ENCODE results near the gene SPNS1.
A peak's percentile ranks its signal among the peaks of the same experiment; 100 is the strongest.
"Not testable (repeated sequence)": the region's sequence is repeated elsewhere in the genome, so short reads cannot be mapped to it uniquely, and the experiment has no call there.

Gene SPNS1, protein sequence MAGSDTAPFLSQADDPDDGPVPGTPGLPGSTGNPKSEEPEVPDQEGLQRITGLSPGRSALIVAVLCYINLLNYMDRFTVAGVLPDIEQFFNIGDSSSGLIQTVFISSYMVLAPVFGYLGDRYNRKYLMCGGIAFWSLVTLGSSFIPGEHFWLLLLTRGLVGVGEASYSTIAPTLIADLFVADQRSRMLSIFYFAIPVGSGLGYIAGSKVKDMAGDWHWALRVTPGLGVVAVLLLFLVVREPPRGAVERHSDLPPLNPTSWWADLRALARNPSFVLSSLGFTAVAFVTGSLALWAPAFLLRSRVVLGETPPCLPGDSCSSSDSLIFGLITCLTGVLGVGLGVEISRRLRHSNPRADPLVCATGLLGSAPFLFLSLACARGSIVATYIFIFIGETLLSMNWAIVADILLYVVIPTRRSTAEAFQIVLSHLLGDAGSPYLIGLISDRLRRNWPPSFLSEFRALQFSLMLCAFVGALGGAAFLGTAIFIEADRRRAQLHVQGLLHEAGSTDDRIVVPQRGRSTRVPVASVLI
- 0.54 to 3.4 (median 1.7) reads per million in 4 donors for total RNA-seq

DNA sequence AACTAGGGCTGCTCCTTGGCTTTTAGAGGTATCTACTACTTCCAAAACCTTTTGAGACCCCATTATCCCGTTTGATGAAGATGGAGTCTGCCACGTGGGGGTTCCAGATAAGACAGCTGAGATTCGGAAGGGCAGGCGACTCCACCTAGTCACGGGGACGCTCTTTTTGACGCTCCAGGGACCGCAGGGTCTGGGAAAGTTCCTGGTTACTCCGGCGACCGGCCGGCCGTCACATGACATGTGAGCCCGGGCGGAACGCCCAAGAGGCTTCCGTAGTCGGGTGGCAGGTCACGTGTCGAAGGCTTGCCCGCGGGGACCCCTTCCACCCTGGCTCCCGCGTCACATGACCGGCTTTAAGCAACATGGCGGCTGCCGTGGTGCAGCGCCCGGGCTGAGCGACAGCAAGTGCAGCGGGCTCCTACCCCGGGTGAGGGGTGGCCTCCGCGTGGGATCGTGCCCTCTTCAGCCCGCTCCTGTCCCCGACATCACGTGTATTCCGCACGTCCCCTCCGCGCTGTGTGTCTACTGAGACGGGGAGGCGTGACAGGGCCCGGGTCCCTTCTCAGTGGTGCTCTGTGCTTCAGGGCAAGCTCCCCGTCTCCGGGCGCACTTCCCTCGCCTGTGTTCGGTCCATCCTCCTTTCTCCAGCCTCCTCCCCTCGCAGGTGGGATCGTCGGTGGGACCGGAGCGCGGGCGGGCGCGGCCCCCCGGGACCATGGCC lies at the start of gene SPNS1:
TSS of gene SPNS1 (plus strand) at position 342 of the 721 bp plus-strand sequence. CDS start at position 716, 374 bp downstream.
- peak; percentile 79 to 93 (median 85) for DNase-seq

DNA sequence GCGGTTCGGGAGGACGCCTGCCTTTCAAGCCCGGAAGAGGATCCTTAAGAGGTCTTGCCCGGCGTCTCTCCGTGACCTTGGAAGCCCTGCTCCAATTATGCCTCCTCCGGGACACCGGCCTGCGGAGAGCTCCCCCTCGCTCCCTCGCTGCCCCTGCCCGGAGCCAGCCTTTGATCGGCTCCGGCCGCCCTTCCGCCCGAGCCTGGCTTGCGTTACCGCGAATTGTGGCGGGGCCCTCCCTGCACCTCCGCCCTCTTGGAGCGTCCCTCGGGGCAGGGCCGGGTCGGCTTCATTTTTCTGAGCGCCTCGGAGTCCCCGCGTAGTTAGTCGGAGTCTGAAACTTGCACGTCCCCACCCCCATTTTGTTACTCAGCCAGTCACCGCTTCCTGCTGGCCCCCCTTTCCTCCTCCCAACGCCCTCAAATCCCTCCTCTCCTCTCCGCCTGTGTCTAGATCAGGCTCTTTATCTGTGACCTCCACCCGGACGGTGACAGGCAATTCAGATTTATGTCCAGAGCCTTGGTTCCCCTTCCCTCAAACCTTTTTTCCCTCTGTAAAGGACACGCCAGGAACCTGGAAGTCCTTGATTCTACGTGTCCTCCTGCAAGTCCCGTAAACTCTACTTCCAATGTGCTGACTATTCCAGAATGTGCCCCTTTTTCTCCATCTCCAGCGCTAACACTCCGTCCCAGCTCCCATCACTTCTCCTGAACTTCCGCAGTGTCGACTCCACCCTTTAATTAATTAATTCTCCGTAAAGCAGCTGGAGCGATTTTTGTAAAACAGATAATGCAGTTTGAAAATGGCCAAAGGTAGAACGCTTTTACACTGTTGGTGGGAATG lies 49.0 kb upstream of the SPNS1 start:
- peak; percentile 54 to 80 (median 71) for DNase-seq

DNA sequence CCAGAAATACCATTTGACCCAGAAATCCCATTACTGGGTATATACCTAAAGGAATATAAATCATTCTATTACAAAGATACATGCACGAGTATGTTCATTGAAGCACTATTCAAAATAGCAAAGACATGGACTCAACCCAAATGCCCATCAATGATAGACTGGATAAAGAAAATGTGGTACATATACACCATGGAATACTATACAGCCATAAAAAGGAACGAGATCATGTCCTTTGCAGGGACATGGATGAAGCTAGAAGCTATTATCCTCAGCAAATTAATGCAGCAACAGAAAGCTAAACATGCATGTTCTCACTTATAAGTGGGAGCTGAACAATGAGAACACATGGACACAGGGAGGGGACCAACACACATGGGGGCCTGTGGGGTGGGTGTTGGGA lies 48.3 kb upstream of the SPNS1 start:
- DNase-seq, result not testable (repeated sequence)

DNA sequence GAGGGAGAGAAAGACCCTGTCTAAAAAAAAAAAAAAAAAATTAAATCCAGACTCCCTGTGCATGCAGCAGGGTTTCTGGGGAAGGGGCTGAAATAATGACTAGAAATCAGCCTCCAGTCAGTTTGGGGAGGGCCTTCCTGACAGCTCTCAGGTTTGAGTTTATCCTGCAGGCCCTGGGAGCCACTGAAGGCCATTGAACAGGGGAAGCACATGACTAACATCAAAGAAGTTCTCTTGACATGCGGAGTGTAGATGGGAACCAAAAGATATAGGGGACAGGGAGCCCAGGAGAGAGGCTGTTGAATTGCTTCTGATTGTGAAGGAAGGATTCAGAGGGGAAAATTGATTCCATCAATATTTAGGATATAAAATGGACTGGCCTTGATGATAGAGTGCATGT lies 46.8 kb upstream of the SPNS1 start:
- no peak for DNase-seq

DNA sequence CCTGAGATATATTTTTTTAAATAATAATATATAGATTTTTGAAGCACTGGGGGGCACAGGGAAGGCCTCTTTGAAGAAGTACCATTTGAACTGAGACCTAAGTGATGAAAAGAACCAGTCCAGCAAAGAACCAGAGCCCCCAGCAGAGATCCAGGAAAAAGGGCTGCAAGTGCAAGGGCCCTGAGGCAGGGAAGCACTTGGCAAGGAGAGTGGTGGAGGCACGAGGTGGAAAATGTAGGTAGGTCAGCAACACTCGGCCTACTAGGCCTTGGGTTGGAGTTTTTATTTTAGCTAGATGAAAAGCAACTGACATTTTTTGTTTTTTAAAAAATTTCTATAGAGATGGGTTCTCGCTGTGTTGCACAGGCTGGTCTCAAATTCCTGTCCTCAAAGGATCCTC lies 44.4 kb upstream of the SPNS1 start:
- no peak for DNase-seq

DNA sequence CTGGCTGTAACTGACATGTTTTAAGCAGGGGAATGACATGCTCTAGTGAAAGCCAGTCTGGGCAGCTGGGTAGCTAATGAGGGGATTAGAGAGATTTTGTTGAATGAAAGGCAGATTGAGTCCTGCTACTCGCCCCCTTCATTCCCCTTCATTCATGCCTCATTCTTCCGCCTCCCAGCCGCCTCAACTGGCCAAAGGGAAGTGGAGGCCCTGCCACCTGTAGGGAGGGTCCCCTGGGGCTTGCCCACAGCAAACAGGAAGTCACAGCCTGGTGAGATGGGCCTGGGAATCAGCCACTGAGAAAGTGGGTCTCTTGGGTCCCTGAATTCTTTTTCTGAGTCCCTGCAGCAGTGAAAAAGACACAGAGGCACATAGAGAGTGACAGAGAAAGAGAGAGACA lies 43.9 kb upstream of the SPNS1 start:
- no peak for DNase-seq

DNA sequence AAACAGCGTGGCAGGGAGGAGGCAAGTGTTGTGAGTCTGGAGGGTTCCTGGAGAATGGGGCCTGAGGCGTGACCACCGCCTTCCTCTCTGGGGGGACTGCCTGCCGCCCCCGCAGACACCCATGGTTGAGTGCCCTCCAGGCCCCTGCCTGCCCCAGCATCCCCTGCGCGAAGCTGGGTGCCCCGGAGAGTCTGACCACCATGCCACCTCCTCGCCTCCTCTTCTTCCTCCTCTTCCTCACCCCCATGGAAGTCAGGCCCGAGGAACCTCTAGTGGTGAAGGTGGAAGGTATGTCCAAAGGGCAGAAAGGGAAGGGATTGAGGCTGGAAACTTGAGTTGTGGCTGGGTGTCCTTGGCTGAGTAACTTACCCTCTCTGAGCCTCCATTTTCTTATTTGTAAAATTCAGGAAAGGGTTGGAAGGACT lies 42.8 kb upstream of the SPNS1 start, which contains the start of gene CD19:
TSS of gene CD19 (plus strand) at position 171 of the 425 bp plus-strand sequence. CDS start at position 201, 30 bp downstream.
- DNase-seq, result no peak

DNA sequence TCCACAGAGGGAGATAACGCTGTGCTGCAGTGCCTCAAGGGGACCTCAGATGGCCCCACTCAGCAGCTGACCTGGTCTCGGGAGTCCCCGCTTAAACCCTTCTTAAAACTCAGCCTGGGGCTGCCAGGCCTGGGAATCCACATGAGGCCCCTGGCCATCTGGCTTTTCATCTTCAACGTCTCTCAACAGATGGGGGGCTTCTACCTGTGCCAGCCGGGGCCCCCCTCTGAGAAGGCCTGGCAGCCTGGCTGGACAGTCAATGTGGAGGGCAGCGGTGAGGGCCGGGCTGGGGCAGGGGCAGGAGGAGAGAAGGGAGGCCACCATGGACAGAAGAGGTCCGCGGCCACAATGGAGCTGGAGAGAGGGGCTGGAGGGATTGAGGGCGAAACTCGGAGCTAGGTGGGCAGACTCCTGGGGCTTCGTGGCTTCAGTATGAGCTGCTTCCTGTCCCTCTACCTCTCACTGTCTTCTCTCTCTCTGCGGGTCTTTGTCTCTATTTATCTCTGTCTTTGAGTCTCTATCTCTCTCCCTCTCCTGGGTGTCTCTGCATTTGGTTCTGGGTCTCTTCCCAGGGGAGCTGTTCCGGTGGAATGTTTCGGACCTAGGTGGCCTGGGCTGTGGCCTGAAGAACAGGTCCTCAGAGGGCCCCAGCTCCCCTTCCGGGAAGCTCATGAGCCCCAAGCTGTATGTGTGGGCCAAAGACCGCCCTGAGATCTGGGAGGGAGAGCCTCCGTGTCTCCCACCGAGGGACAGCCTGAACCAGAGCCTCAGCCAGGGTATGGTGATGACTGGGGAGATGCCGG lies 42.0 kb upstream of the SPNS1 start:
- DNase-seq, result no peak

DNA sequence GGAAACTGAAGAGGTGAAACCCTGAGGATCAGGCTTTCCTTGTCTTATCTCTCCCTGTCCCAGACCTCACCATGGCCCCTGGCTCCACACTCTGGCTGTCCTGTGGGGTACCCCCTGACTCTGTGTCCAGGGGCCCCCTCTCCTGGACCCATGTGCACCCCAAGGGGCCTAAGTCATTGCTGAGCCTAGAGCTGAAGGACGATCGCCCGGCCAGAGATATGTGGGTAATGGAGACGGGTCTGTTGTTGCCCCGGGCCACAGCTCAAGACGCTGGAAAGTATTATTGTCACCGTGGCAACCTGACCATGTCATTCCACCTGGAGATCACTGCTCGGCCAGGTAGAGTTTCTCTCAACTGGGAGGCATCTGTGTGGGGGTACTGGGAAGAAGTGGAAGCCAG lies 41.4 kb upstream of the SPNS1 start:
- no peak for DNase-seq

DNA sequence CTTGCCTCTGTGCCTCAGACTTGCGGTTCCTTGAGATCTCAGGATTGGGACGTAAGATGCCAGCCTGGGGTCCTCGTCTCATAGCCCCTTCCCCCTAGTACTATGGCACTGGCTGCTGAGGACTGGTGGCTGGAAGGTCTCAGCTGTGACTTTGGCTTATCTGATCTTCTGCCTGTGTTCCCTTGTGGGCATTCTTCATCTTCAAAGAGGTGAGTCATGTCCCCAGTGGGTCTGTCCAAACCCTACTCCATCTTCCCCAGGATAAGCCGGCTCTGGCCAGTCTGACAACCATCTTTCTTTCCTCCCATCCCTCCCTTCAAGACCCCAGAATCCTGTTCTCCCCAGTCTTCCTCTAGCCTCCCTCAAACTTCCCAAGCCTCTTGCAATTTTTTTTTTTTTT lies 39.2 kb upstream of the SPNS1 start:
- DNase-seq, result no peak

DNA sequence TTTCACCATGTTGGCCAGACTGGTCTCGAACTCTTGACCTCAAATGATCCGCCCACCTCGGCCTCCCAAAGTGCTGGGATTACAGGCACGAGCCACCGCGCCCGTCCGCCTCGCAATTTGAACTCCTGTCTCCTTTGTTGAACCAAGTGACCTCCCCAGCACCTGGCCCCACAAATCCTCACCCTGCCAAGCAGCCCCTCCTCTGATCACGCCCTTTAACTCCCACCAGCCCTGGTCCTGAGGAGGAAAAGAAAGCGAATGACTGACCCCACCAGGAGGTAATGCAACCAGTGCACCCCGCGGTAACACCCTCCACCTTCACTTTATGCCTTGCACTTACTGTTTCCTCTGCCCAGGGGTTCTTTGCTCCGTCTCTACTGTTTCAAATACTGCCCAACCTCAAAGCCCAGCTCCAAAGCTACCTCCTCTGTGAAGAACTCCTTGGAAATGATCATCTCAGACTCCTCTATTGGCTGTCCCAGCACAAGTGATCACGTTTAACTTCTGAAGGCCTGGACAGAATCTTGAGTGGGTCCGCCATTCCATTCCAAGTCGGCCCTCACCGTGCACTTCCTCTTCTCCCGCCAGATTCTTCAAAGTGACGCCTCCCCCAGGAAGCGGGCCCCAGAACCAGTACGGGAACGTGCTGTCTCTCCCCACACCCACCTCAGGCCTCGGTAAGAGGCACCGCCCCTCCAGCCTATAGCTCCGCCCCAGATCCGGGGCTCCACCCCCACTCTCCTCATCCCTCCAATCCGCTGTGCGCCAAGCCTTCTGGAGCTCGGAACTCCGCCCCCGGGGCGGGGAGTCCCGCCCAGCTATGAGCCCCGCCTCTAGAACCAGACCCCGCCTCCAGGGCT lies 38.4 kb upstream of the SPNS1 start:
- peak; percentile 61 to 82 (median 77) for DNase-seq

DNA sequence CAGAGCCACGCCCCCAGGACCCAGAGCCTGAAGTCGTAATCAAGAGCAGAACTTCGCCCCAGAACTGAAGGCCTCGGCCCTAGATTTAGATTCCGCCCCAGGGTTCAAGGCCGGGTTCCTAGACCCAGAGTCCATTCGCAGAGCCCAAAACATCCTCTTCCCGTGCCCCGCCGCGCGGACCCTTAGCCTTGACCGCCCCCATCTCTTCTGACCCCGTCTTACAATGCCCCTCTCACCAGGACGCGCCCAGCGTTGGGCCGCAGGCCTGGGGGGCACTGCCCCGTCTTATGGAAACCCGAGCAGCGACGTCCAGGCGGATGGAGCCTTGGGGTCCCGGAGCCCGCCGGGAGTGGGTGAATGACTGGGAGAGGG lies 37.8 kb upstream of the SPNS1 start:
- DNase-seq, result no peak

DNA sequence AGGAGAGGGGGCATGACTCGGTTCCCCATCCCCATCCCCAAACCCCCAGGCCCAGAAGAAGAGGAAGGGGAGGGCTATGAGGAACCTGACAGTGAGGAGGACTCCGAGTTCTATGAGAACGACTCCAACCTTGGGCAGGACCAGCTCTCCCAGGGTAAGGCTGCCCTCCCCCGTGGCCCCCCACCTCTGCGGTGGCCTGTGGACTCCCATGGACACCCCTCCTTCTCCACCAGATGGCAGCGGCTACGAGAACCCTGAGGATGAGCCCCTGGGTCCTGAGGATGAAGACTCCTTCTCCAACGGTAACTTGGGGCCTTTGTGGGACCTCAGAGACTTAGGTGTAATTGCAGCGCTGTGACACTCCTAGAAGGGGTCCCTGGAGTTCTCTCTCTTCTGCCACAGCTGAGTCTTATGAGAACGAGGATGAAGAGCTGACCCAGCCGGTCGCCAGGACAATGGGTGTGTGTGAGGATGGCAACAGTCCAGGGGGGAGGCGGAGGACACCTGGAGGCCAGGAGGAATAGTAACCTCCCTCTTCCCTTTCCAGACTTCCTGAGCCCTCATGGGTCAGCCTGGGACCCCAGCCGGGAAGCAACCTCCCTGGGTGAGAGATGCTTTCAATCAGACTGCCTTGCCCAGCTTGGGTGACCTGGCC lies 37.2 kb upstream of the SPNS1 start:
- DNase-seq, result no peak

DNA sequence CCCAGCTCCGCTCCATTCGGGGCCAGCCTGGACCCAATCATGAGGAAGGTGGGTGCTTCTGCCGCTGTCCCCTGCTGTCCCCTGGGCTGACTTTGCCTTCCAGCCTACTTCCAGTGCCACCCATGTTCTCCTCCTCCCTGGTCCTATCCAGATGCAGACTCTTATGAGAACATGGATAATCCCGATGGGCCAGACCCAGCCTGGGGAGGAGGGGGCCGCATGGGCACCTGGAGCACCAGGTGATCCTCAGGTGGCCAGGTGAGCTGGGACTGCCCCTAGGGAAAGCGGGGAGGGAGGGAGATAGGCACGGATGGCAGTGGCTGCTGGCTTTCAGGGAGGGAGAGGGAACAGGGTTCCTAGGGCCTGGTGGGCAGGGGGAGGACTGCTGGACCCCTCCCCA lies 35.9 kb upstream of the SPNS1 start:
- no peak for DNase-seq

DNA sequence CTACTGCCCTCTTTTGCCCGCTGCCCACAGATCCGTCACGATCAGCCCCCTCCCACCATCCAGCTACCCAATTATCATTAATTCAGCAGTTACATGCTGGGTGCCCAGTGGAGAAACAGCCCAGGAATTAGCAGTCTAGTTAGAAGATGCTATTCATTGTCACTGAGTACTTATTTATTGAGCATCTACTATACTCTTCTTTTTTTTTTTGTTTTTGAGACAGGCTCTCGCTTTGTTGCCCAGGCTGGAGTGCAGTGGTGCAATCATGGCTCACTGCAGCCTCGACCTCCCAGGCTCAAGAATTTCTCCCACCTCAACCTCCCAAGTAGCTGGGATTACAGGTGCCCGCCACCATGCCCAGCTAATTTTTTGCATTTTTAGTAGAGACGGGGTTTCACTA lies 34.8 kb upstream of the SPNS1 start:
- not testable (repeated sequence) for DNase-seq

DNA sequence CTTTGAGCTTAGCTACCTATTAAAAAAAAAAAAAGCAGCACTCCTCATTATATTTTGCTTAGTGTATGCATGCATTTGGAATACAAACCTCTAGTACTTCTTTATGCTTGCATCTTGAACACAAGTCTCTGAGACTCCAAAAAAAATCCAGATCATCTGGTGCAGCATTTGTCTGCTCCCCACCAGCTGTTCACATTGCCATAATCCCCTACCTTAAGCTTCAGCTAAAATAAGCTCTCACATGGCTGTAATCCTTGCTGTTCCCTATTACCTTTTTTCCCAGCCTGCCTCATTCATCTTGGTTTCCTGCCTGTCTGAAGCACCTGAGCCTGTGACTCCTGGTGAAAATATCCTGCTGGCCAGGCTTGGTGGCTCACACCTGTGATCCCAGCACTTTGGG lies 31.3 kb upstream of the SPNS1 start:
- DNase-seq, result no peak

DNA sequence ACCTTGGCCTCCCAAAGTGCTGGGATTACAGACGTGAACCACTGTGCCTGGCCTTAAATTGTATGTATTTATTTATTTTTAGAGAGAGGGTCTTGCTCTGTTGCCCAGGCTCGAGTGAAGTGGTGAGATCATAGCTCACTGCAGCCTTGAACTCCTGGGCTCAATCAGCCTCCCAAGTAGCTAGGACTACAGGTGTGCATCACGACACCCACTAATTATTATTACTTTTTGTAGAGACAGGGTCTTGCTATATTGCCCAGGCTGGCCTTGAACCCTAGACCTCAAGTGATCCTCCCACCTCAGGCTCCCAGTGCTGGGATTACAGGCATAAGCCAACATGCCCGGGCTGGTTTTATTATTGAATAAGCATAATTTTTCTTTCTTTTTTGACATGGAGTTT lies 27.9 kb upstream of the SPNS1 start:
- DNase-seq, result no peak

DNA sequence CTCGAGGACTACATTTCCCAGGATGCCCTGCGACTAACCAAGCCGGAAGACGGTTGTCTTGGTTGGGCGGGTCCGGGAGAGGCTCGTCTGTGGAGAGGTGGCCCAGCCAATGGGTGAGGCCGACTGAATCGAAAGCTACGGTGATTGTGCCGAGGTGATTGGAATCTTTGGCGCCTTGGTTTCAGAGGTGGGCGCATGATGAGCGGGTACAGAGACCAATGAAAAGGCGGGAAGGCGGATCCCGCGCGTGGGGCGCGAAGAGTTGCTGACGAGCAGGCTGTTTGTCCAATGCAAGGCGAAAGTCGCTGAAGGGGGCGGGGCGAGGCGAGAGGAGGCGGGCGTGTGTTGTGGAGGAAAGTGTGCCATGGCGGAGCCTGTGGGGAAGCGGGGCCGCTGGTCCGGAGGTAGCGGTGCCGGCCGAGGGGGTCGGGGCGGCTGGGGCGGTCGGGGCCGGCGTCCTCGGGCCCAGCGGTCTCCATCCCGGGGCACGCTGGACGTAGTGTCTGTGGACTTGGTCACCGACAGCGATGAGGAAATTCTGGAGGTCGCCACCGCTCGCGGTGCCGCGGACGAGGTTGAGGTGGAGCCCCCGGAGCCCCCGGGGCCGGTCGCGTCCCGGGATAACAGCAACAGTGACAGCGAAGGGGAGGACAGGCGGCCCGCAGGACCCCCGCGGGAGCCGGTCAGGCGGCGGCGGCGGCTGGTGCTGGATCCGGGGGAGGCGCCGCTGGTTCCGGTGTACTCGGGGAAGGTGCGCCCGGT lies 23.7 kb upstream of the SPNS1 start, which contains the start of gene NFATC2IP:
TSS of gene NFATC2IP (plus strand) at position 290 of the 762 bp plus-strand sequence. CDS start at position 365, 75 bp downstream.
- peak; percentile 97 to 100 (median 99) for DNase-seq

DNA sequence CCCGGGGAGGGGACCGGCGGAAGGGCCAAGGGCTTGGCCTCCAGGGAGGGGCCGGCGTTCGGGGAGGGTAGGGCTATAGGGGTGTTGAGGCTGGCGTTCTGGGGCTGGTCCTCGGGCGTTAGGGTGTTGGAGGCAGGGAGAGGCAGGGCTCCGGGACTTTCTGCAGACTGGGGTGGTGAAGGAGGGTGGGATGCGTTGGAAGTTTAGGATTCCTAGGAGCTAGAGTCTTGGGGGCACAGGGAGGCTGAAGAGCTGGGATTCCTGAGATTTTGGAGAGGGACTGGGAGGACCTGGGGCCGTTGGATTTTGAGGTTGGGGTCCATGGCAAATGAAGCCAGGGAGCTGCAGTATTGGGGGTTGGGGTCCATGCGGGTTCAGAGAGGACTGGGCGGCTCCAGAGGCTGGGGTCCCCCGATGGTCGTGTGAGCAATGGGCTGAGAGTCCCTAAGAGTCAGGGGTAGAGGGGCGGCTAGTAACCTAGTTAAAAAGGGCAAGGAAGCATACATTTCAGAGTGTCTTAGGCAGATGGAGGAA lies 23.1 kb upstream of the SPNS1 start:
- DNase-seq, result no peak

All from T-helper 1 cell (primary cell).